ENCODE measurements around the gene KCNJ10.

KCNJ10 gene

GRCh38 chr1:160098852-160099561 lies 29.0 kb upstream of the KCNJ10 start:
- Histone ChIP-seq H3K36me3 (ENCODE audit: insufficient read depth, low read length) (peaks cover 15% of the 10 kb centered on the region), H3K79me2 (ENCODE audit: insufficient read depth, low read length) (peaks cover 29% of the 10 kb centered on the region), H3K4me1 (ENCODE audit: insufficient read depth, low read length) (peaks cover 42% of the 10 kb centered on the region), H3K4me3 (ENCODE audit: low read depth in 1 of 2, low read length in 2 of 2) (peak overlapping the region; percentile 9 to 55; a peak in 2 of 4 replicates), H2AFZ (ENCODE audit: low read depth, low read length) (peak overlapping the region; percentile 82), H3K9ac (ENCODE audit: low read depth, low read length) (peak overlapping the region; percentile 45), H4K20me1 (ENCODE audit: insufficient read depth, low read length) (peaks cover 29% of the 10 kb centered on the region; the same call in 1 of the 2 replicates), H3K27me3 (ENCODE audit: insufficient read depth, low read length, poor library complexity) (no peaks in the 10 kb centered on the region), H3K27ac (ENCODE audit: low read length) (peak overlapping the region; percentile 59; the same call in 1 of the 2 replicates), H3K9me3 (ENCODE audit: insufficient read depth, low read length, severe bottlenecking) (no peaks in the 10 kb centered on the region), H3K4me2 (ENCODE audit: insufficient read depth, low read length) (peak overlapping the region; percentile 79)
- TF ChIP-seq EZH2 (IDR thresholded peaks at IDR 0.05; ENCODE audit: borderline replicate concordance, low read depth, low read length, severe bottlenecking) (no peak), CTCF (IDR thresholded peaks at IDR 0.05; ENCODE audit: borderline replicate concordance, extremely low read depth, low read length, poor library complexity, severe bottlenecking) (peak; percentile 3)
- ATAC-seq (ENCODE audit: insufficient read depth, low read depth) (peak; percentile 81), DNase-seq (peak; percentile 97)

- Histone ChIP-seq H2AFZ (ENCODE audit: low read depth, low read length) (peak within 1 kb of the TSS; percentile 82), H3K9me3 (ENCODE audit: insufficient read depth, low read length, severe bottlenecking) (no peaks in the 10 kb centered on the region), H3K27me3 (ENCODE audit: insufficient read depth, low read length, poor library complexity) (no peaks in the 10 kb centered on the region), H3K36me3 (ENCODE audit: insufficient read depth, low read length) (peaks cover 23% of the 10 kb centered on the region), H3K79me2 (ENCODE audit: insufficient read depth, low read length) (peaks cover 29% of the 10 kb centered on the region), H3K4me1 (ENCODE audit: insufficient read depth, low read length) (peaks cover 42% of the 10 kb centered on the region), H4K20me1 (ENCODE audit: insufficient read depth, low read length) (peaks cover 33% of the 10 kb centered on the region; the same call in 1 of the 2 replicates), H3K9ac (ENCODE audit: low read depth, low read length) (peak within 1 kb of the TSS; percentile 97), H3K27ac (ENCODE audit: low read length) (peak within 1 kb of the TSS; percentile 84), H3K4me2 (ENCODE audit: insufficient read depth, low read length) (peak within 1 kb of the TSS; percentile 96), H3K4me3 (ENCODE audit: low read depth in 1 of 2, low read length in 2 of 2) (peak within 1 kb of the TSS; percentile 84 to 93)
- ATAC-seq (ENCODE audit: insufficient read depth, low read depth) (peak; percentile 76), DNase-seq (peak; percentile 93)
- TF ChIP-seq EZH2 (IDR thresholded peaks at IDR 0.05; ENCODE audit: borderline replicate concordance, low read depth, low read length, severe bottlenecking) = no peak
- no peak for TF ChIP-seq CTCF (IDR thresholded peaks at IDR 0.05; ENCODE audit: borderline replicate concordance, extremely low read depth, low read length, poor library complexity, severe bottlenecking)
Observed at GRCh38 chr1:160097911-160098851, 28.2 kb upstream of the KCNJ10 start, which contains the start of gene IGSF8. IGSF8 (minus strand) TSS chr1:160098619; CDS start chr1:160098472, 147 bp downstream.

GRCh38 chr1:160097151-160097910 lies 27.4 kb upstream of the KCNJ10 start:
- peaks cover 29% of the 10 kb centered on the region for H3K79me2 ChIP-seq (ENCODE audit: insufficient read depth, low read length)
- H3K36me3 ChIP-seq (ENCODE audit: insufficient read depth, low read length) = peaks cover 32% of the 10 kb centered on the region
- peak overlapping the region; percentile 97 for H3K9ac ChIP-seq (ENCODE audit: low read depth, low read length)
- H4K20me1 ChIP-seq (ENCODE audit: insufficient read depth, low read length) = peaks cover 38% of the 10 kb centered on the region
- ATAC-seq (ENCODE audit: insufficient read depth, low read depth) = no peak
- H2AFZ ChIP-seq (ENCODE audit: low read depth, low read length) = peak overlapping the region; percentile 81
- H3K9me3 ChIP-seq (ENCODE audit: insufficient read depth, low read length, severe bottlenecking) = no peaks in the 10 kb centered on the region
- H3K27ac ChIP-seq (ENCODE audit: low read length) = peak overlapping the region; percentile 84
- H3K4me1 ChIP-seq (ENCODE audit: insufficient read depth, low read length) = peaks cover 42% of the 10 kb centered on the region
- no peaks in the 10 kb centered on the region for H3K27me3 ChIP-seq (ENCODE audit: insufficient read depth, low read length, poor library complexity)
- H3K4me2 ChIP-seq (ENCODE audit: insufficient read depth, low read length) = peak overlapping the region; percentile 96
- peak overlapping the region; percentile 84 to 93; a peak in 3 of 4 replicates for H3K4me3 ChIP-seq (ENCODE audit: low read depth in 1 of 2, low read length in 2 of 2)
- TF ChIP-seq EZH2 (IDR thresholded peaks at IDR 0.05; ENCODE audit: borderline replicate concordance, low read depth, low read length, severe bottlenecking) (no peak), CTCF (IDR thresholded peaks at IDR 0.05; ENCODE audit: borderline replicate concordance, extremely low read depth, low read length, poor library complexity, severe bottlenecking) (no peak)
- peak; percentile 27 for DNase-seq
